Measurements from ENCODE around the gene EPN2.

Gene EPN2

DNA sequence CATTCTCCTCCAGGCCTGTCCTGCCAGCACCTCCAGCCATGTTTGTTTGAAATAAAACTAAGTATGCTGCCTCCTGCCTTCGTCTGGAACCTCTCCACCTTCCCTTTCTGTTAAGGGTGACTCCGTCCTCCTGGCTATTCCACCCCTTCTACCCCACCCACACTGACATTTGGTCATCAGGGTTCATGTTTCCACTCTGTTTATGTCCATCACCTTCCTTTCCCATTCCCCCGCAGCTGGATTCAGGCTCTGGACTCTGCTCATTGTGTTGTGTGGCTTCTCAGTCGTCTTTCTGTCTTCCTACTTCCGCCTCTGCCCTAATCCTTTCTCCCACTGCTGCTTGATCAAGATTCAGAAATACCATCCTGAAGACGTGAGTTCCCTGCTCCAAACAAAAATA is 28.6 kb downstream of the EPN2 start:
- no peak for TF ChIP-seq FOXP2 (optimal IDR thresholded peaks at IDR 0.05; ENCODE audit: borderline replicate concordance, extremely low read depth, extremely low read length, insufficient read depth)
- TF ChIP-seq, protein P1, sequence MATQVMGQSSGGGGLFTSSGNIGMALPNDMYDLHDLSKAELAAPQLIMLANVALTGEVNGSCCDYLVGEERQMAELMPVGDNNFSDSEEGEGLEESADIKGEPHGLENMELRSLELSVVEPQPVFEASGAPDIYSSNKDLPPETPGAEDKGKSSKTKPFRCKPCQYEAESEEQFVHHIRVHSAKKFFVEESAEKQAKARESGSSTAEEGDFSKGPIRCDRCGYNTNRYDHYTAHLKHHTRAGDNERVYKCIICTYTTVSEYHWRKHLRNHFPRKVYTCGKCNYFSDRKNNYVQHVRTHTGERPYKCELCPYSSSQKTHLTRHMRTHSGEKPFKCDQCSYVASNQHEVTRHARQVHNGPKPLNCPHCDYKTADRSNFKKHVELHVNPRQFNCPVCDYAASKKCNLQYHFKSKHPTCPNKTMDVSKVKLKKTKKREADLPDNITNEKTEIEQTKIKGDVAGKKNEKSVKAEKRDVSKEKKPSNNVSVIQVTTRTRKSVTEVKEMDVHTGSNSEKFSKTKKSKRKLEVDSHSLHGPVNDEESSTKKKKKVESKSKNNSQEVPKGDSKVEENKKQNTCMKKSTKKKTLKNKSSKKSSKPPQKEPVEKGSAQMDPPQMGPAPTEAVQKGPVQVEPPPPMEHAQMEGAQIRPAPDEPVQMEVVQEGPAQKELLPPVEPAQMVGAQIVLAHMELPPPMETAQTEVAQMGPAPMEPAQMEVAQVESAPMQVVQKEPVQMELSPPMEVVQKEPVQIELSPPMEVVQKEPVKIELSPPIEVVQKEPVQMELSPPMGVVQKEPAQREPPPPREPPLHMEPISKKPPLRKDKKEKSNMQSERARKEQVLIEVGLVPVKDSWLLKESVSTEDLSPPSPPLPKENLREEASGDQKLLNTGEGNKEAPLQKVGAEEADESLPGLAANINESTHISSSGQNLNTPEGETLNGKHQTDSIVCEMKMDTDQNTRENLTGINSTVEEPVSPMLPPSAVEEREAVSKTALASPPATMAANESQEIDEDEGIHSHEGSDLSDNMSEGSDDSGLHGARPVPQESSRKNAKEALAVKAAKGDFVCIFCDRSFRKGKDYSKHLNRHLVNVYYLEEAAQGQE (IDR thresholded peaks at IDR 0.05; ENCODE audit: insufficient read depth in 1 of 2, low read depth in 2 of 2, low read length in 2 of 2), result no peak
- TF ChIP-seq SIN3A (IDR thresholded peaks at IDR 0.05; ENCODE audit: borderline replicate concordance, insufficient read depth, low read length), result no peak
- no peak for TF ChIP-seq POLR2AphosphoS5 (IDR thresholded peaks at IDR 0.05; ENCODE audit: low read depth, low read length)

DNA sequence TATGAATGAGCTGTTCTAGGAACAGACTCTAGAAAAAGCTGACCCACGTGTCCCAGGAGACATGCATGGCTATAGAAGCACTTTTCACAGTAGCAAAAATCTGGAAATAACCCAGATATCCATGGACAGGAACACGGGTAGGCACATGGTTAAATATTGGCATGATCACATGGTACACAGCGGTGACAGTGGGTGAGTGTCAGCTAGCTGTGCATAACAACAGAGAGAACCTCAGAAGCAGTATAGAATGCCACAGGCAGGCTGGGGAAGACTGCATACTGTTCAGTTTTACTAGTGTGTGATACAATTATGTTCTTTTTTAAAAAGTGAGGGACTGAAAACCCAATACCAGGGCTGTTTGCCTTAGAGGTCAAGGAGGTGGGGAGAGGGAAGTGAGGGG is 31.4 kb downstream of the EPN2 start:
- TF ChIP-seq TAF1 (IDR thresholded peaks at IDR 0.05; ENCODE audit: borderline replicate concordance, insufficient read depth, low read length), result no peak
- TF ChIP-seq SIN3A (IDR thresholded peaks at IDR 0.05; ENCODE audit: borderline replicate concordance, insufficient read depth, low read length), result no peak
- no peak for TF ChIP-seq FOXP2 (optimal IDR thresholded peaks at IDR 0.05; ENCODE audit: borderline replicate concordance, extremely low read depth, extremely low read length, insufficient read depth)
- TF ChIP-seq, protein P1 (IDR thresholded peaks at IDR 0.05; ENCODE audit: insufficient read depth in 1 of 2, low read depth in 2 of 2, low read length in 2 of 2), result no peak
- TF ChIP-seq POLR2AphosphoS5 (IDR thresholded peaks at IDR 0.05; ENCODE audit: low read depth, low read length), result no peak

DNA sequence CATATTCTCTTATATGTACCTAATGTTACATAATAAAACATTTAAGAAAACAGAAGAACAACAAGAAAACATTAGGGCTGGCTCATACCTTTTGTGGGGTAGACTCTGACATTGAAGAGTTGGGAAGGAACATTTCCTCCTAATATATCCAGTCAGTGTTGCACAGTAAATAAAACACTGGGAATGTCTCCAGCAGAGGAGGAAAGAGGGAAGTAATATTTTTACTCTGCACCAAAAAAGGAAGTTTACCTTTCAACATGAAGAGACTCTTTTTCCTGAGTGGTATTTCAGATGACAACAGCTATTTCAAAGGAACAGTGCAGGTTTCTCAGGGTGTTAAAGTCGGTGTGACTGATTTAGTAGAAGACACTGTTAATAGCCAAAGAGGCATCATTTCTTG is 31.9 kb downstream of the EPN2 start:
- TF ChIP-seq SIN3A (IDR thresholded peaks at IDR 0.05; ENCODE audit: borderline replicate concordance, insufficient read depth, low read length) (no peak), TAF1 (IDR thresholded peaks at IDR 0.05; ENCODE audit: borderline replicate concordance, insufficient read depth, low read length) (no peak), POLR2AphosphoS5 (IDR thresholded peaks at IDR 0.05; ENCODE audit: low read depth, low read length) (no peak), FOXP2 (optimal IDR thresholded peaks at IDR 0.05; ENCODE audit: borderline replicate concordance, extremely low read depth, extremely low read length, insufficient read depth) (no peak)
- TF ChIP-seq, protein P1 (IDR thresholded peaks at IDR 0.05; ENCODE audit: insufficient read depth in 1 of 2, low read depth in 2 of 2, low read length in 2 of 2), result no peak

- TF ChIP-seq TAF1 (IDR thresholded peaks at IDR 0.05; ENCODE audit: borderline replicate concordance, insufficient read depth, low read length) (no peak), POLR2AphosphoS5 (IDR thresholded peaks at IDR 0.05; ENCODE audit: low read depth, low read length) (no peak), FOXP2 (optimal IDR thresholded peaks at IDR 0.05; ENCODE audit: borderline replicate concordance, extremely low read depth, extremely low read length, insufficient read depth) (no peak), SIN3A (IDR thresholded peaks at IDR 0.05; ENCODE audit: borderline replicate concordance, insufficient read depth, low read length) (no peak)
- TF ChIP-seq, protein P1 (IDR thresholded peaks at IDR 0.05; ENCODE audit: insufficient read depth in 1 of 2, low read depth in 2 of 2, low read length in 2 of 2), result no peak
Measured at GRCh38 chr17:19269641-19270040, 32.5 kb downstream of the EPN2 start.

DNA sequence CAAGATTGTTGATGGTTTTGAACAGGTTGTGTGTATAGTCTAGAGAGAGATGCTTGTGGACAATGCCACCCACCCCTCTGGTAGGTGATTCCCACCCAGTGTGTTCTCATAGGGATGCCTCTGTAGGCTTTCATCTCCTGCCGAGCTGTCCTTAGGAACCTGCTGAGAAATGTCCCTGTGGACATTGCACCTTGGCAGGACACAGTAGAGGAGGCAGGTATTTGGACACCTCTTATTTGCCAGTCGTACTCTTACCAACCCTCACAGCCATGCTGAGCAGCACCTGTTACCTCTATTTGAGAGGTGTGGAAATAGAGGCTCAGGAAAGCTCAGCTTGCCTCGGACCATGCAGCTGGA is 33.2 kb downstream of the EPN2 start:
- no peak for TF ChIP-seq SIN3A (IDR thresholded peaks at IDR 0.05; ENCODE audit: borderline replicate concordance, insufficient read depth, low read length)
